ENCODE data around the gene ZNF200. TPM values are rescaled to one million over a fixed set of nuclear protein-coding genes. Genes with fewer than 3 reads are reported as not detected.

Gene ZNF200
- total and polyA plus RNA-seq, 2 of the 13 experiments (the other 11 are each of a cell fraction or from before 2014, with no cell fraction given), result 3.5 to 16.5 TPM

DNA sequence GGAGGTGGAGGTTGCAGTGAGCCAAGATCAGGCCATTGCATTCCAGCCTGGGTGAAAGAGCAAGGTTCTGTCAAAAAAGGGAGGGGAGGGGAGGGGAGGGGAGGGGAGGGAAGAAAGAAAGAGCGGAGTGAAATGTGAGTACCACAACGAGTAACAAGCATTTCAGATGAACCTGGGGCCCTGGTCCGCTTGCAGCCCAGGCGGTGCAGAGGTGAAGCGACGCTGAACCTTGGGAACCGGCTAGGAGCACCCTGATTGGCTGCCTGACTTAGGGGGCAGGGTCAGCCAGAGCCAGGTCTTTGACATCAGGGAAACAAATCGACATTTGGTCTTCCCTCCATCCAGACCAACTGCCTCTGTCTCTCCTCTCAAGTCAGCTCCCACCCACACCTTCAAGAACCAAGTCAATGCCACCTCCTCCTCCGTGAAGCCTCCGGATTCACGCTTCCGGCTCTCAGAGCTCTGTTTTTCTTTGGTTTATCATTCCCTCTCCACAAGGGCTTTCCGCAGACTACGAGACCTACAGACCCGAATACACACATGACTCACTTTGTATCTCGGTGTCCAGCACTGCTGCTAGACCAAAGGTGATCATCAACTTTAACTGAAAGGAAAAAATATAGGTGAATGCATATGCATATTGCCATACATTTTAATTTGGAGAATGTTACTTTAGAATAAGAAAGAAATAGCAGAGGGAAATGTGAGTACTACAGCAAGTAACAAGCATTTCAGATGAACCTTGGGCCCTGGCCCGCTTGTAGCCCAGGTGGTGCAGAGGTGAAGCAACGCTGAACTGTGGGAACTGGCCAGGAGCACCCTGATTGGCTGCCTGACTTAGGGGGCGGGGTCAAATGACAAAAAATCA, 27.6 kb downstream of the ZNF200 start (continued):
- no peak for TF ChIP-seq ETV6 (CRISPR knock-in tag; conservative IDR thresholded peaks at IDR 0.05)
- no peak for TF ChIP-seq FOXJ3 (CRISPR knock-in tag; IDR thresholded peaks at IDR 0.05; ENCODE audit: borderline replicate concordance)
- TF ChIP-seq, protein P1, sequence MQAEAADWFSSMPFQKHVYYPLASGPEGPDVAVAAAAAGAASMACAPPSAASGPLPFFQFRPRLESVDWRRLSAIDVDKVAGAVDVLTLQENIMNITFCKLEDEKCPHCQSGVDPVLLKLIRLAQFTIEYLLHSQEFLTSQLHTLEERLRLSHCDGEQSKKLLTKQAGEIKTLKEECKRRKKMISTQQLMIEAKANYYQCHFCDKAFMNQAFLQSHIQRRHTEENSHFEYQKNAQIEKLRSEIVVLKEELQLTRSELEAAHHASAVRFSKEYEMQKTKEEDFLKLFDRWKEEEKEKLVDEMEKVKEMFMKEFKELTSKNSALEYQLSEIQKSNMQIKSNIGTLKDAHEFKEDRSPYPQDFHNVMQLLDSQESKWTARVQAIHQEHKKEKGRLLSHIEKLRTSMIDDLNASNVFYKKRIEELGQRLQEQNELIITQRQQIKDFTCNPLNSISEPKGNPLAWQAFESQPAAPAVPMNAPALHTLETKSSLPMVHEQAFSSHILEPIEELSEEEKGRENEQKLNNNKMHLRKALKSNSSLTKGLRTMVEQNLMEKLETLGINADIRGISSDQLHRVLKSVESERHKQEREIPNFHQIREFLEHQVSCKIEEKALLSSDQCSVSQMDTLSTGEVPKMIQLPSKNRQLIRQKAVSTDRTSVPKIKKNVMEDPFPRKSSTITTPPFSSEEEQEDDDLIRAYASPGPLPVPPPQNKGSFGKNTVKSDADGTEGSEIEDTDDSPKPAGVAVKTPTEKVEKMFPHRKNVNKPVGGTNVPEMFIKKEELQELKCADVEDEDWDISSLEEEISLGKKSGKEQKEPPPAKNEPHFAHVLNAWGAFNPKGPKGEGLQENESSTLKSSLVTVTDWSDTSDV (CRISPR knock-in tag; IDR thresholded peaks at IDR 0.05), result no peak
- 0 out of 2 replicates have a peak, but pooled peaks have one; percentile 35 for TF ChIP-seq SNAPC2 (CRISPR knock-in tag; IDR thresholded peaks at IDR 0.05)
- TF ChIP-seq, protein P2, sequence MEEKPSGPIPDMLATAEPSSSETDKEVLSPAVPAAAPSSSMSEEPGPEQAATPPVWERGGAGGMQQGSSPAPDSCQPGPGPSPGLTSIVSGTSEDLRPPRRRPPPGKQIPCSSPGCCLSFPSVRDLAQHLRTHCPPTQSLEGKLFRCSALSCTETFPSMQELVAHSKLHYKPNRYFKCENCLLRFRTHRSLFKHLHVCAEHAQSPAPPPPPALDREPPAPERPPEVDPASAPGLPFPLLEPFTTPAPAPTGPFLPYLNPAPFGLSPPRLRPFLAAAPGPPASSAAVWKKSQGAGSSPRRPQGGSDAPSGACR (CRISPR knock-in tag; IDR thresholded peaks at IDR 0.05), result no peak
- TF ChIP-seq EZH2 (conservative IDR thresholded peaks at IDR 0.05; ENCODE audit: low read depth, low read length), result no peak
- TF ChIP-seq, protein P3, sequence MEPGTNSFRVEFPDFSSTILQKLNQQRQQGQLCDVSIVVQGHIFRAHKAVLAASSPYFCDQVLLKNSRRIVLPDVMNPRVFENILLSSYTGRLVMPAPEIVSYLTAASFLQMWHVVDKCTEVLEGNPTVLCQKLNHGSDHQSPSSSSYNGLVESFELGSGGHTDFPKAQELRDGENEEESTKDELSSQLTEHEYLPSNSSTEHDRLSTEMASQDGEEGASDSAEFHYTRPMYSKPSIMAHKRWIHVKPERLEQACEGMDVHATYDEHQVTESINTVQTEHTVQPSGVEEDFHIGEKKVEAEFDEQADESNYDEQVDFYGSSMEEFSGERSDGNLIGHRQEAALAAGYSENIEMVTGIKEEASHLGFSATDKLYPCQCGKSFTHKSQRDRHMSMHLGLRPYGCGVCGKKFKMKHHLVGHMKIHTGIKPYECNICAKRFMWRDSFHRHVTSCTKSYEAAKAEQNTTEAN (CRISPR knock-in tag; conservative IDR thresholded peaks at IDR 0.05), result no peak
- 0 out of 2 replicates have a peak, but pooled peaks have one; percentile 36 for TF ChIP-seq CCDC6 (CRISPR knock-in tag; IDR thresholded peaks at IDR 0.05)
- no peak for TF ChIP-seq CHCHD3 (CRISPR knock-in tag; IDR thresholded peaks at IDR 0.05)
- peak; percentile 83 for TF ChIP-seq NCOR1 (IDR thresholded peaks at IDR 0.05; ENCODE audit: borderline replicate concordance, low read length)
- TF ChIP-seq ZNF251 (CRISPR knock-in tag; IDR thresholded peaks at IDR 0.05), result no peak
- TF ChIP-seq, protein P4, sequence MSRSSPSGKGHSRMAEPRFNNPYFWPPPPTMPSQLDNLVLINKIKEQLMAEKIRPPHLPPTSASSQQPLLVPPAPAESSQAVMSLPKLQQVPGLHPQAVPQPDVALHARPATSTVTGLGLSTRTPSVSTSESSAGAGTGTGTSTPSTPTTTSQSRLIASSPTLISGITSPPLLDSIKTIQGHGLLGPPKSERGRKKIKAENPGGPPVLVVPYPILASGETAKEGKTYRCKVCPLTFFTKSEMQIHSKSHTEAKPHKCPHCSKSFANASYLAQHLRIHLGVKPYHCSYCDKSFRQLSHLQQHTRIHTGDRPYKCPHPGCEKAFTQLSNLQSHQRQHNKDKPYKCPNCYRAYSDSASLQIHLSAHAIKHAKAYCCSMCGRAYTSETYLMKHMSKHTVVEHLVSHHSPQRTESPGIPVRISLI (CRISPR knock-in tag; IDR thresholded peaks at IDR 0.05; ENCODE audit: borderline replicate concordance), result no peak
- TF ChIP-seq IRF2 (CRISPR knock-in tag; IDR thresholded peaks at IDR 0.05), result peak; percentile 24; the same call in 1 of the 2 replicates
- TF ChIP-seq ZNF256 (CRISPR knock-in tag; conservative IDR thresholded peaks at IDR 0.05), result no peak
- TF ChIP-seq, protein P5, sequence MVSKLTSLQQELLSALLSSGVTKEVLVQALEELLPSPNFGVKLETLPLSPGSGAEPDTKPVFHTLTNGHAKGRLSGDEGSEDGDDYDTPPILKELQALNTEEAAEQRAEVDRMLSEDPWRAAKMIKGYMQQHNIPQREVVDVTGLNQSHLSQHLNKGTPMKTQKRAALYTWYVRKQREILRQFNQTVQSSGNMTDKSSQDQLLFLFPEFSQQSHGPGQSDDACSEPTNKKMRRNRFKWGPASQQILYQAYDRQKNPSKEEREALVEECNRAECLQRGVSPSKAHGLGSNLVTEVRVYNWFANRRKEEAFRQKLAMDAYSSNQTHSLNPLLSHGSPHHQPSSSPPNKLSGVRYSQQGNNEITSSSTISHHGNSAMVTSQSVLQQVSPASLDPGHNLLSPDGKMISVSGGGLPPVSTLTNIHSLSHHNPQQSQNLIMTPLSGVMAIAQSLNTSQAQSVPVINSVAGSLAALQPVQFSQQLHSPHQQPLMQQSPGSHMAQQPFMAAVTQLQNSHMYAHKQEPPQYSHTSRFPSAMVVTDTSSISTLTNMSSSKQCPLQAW (CRISPR knock-in tag; IDR thresholded peaks at IDR 0.05), result no peak
- TF ChIP-seq, protein P6, sequence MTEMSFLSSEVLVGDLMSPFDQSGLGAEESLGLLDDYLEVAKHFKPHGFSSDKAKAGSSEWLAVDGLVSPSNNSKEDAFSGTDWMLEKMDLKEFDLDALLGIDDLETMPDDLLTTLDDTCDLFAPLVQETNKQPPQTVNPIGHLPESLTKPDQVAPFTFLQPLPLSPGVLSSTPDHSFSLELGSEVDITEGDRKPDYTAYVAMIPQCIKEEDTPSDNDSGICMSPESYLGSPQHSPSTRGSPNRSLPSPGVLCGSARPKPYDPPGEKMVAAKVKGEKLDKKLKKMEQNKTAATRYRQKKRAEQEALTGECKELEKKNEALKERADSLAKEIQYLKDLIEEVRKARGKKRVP (CRISPR knock-in tag; IDR thresholded peaks at IDR 0.05), result no peak
- TF ChIP-seq SIX1 (CRISPR knock-in tag; IDR thresholded peaks at IDR 0.05; ENCODE audit: borderline replicate concordance), result no peak
- peak; percentile 27; the same call in 1 of the 2 replicates for TF ChIP-seq MEIS1 (CRISPR knock-in tag; IDR thresholded peaks at IDR 0.05; ENCODE audit: borderline replicate concordance)
- TF ChIP-seq POGZ (CRISPR knock-in tag; IDR thresholded peaks at IDR 0.05), result no peak

Measured in HepG2 (cell line).